Kasumi-1 (cell line): ENCODE results near the gene ZNF697.
"Not testable (repeated sequence)": the region's sequence is repeated elsewhere in the genome, so short reads cannot be mapped to it uniquely, and the experiment has no call there.

Experiments used
- DNase-seq, 2 experiments: peaks; one replicate each; lab custom pipeline; 2025; lab: John Stamatoyannopoulos, UW

Gene ZNF697

DNA sequence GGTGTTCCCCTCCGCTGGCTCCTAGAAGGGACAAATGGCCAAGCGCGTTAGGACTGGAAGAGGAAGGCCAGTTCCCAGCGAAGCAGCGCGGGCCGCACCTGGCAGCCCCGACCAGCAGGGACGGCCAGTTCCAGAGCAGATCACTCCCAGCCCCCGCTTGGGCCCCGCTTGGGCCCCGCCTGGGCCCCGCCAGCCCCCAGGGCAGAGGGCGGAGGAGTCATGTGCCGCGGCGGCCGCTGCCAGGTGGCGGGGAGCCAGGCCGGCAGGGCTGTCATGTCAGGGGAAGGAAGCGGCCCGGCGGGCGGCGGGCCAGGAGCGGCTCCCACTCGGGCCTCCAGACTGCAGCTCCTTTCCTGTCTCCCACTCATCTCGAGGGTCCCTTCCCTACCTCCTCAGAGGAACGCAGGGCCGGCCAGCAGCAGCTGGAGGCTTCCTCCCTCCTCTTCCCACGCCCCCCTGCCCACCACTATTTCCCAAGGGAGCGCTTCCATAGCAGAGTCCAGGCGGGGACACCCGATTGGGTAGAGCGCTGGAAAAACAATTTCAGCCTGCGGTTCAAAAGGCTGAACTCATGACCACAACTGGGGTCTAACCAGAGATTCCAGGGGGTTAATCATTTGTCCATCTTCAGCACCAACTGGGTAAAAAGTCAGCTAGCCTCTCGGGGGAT is 16.5 kb downstream of the ZNF697 start:
- peak; percentile 53 to 56 for DNase-seq

DNA sequence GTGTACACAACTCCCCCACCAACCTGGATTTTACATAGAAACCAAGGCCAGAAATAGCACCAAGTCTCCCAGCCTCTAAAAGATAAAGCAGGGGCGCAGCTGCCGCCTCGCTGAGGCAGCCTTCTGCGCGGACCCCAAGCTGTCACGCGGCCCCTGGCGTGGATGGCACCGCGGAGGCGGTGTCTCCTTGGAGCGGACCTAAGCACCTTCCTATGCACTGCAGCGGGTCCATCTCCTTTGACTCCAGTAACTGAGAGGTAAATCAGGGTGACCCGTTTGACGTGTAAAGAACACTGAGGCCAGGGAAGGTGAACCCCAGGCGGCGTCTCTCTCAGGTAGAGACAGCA is 17.0 kb downstream of the ZNF697 start:
- DNase-seq = peak in 1 of 2 experiments; percentile 18

DNA sequence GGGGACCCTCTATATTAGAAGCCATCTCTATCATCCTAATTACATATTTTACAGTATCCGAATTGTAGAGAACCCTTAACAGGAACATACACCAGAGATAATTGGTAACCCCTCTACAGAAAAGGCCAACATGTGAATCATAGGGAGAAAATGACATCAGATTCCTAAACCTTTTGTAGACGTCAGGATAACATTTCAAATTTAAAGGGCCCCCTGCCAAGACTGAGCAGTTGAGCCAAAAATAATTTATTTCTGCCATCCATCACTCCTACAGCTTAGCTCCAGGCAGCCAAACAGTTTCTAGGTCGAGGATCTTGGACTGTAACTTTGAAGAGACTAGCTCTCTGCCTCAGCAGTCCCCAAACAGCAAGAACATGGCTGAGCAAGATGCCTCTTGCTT is 21.2 kb downstream of the ZNF697 start:
- no peak for DNase-seq

DNA sequence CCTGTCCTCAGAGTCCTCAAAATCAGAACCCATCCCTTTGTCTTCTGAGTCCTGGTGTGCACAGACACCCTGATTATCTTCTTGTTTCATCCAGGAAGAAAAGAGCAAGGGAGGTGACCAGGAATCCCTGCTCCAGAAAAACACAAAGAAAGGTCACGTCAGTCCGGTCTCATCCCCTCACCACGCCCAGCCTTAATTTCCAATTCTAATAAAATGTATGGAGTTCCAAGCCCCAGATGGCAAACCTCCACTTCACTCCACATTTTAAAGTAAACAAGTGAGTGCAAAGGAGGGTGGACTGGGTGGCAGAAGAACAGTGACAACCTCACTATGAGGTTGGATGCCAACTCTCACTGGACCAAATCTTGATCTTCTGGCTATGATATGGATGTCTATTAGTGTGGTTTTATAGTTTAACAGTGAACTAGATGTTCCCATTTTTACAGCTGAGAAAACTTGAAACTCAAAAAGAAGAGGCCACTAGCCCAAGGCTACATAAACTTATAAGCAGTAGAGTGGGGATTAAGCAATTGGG is 22.0 kb downstream of the ZNF697 start:
- no peak for DNase-seq

DNA sequence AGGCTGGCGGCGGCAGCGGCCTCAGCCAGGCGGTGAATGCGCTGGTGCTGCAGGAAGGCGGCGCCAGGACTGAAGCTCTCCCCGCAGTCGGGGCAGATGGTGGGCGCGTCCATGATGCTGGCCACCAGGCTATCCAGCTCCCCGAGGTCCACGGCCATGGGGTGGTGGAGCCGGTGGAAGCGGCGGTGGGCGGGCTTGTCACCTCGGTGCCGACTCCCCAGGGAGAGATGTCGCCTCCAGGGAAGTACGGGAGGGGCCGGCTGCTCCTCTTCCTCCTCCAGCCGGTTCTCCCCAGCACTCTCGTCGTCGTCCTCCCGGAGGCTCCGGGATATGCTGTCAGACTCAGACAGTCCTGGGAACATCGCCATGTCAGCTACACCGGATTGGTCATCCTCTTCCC is 24.4 kb downstream of the ZNF697 start:
- no peak for DNase-seq

DNA sequence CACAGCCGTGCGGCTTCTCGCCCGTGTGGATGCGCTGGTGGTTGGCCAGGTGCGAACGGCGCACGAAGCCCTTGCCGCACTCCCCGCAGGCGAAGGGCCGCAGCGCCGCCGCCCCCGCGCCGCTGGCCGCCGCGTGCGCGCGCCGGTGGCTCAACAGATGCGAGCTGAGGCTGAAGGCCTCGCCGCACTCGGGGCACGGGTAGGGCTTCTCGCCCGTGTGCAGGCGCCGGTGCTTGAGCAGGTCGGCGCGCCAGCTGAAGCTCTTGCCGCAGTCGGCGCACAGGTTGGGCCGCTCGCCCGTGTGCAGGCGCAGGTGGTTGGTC is 24.9 kb downstream of the ZNF697 start:
- DNase-seq = no peak

DNA sequence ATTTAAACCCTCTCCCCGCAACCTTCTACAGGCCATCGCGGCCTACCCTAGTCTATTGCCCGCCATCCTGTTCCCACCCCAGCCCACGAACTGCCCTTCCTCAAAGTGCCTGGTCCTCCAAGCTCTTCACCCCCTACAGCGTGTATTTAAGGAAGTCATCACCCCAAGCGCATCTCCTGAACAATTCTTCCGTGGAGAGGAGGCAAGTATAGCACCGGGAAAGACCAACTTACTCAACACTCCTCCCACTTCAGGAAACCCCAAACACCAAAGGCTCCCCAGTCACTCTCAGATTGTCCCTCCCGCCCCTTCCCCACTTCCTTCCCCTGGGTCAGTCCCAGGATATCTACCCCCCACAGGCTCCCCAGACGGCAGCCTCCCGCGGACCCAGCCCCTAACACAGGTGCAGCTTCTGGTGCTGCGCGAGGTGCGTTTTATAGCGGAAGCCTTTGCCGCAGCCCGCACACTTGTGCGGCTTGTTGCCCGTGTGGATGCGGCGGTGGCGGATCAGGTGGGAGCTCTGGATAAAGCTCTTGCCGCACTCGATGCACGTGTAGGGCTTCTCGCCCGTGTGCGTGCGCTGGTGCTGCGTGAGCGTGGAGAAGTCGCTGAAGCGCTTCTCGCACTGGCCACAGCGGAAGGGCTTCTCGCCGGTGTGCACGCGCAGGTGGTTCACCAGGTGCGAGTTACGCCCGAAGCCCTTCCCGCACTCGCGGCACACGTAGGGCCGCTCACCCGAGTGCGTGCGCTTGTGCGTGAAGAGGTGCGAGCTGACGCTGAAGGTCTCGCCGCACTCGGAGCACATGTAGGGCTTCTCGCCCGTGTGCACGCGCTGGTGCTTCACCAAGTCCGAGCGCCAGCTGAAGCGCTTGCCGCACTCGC is 25.5 kb downstream of the ZNF697 start:
- DNase-seq = no peak

DNA sequence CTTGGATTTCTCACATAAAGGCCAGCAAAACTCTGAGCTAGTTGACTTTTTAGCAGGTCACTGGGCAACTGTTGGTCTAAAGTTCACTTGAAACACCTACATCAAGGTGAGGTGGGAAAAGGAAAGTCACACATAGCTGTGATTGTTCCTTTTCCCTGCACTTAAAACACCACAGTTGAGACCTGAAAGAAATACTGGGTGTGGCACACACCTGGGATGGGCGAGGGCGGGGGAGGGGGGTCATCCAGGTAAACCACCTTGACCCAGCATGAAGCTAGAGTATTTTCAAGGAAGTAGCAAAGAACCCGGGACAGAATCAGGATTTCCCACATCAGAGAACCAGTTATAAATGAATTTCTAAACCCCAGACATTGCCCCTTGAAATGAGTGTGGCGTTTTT is 26.4 kb downstream of the ZNF697 start:
- no peak for DNase-seq

DNA sequence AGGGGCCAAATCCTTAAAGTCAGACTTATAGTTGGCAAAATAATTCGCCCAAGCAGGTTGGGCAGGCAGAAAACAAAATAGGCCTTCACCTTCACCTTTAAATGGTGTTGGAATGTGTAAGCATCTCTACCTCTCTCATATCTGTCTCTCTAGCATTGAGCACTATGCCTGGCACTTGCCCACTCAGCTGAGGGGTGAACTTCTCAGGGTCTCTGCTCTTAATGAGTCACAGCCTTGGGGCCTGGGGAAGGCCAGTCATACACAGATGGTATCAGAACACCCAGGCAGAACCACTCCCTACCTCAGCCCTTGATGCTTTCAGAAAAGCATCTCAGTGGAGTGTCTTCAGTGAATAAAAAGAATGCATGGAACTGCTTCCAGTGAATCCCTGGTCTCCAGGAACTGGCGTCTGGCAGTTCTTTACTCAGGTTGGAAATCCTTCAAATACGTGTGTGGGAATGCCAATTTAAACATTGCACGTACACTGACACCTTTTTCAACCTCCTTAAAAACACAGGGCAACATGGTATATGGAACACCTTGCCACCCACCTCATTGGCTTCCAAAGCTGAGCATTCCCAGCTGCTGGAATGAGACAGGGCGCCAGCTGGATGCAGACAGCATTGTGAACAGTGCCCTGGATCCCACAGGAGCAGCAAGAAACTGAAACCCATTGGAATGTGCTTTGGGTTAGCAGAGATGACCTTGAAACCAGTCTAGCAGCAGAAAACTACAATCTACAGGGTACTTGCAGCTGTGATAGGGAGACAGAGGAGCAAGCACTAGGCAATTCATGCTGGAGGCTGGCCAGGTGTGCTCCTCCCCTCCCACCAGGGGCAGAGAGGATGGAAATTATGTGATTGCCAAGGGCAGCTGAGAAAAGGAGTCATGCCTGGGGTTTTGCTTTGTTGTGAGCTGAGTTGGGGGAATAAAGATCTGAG is 30.0 kb downstream of the ZNF697 start:
- DNase-seq = no peak

DNA sequence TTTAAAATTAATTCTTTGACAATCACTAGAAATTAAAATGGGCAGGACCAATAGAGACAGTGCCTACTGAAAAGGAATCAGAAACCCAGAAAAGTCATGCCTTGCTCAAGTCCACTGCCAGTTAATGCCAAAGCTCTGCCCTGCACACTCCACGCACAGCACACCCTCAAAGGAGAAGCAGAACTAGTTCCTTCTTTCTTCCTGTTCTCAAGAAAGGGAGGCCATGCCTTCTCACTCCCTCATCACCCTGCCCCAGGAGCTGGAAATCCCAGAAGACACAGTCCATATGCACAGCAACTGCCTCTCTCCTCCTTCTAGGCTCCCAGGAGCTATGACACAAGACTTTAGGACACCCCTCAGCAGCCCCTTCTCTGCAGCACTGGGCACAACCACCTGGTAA is 31.3 kb downstream of the ZNF697 start:
- peak; percentile 10 to 57 for DNase-seq

DNA sequence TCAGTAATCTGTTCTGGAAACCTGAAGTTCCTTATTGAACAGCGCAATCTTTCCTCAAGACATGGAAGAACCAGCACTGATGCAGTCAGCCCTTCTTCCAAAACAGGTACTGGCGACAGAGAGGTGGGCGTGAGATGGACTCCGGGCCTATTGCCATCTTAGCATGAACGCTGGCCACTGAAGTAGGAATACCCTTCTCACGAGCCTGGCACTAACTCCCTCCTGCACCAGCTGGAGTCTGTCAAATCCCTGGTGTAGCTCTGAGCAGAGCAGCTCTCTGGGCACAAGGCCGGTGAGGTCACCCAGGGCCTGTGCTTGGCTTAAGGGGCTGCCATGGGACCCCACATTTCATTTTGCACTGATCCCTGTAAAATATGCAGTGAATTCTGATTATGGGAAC is 33.0 kb downstream of the ZNF697 start:
- DNase-seq = not testable (repeated sequence)

DNA sequence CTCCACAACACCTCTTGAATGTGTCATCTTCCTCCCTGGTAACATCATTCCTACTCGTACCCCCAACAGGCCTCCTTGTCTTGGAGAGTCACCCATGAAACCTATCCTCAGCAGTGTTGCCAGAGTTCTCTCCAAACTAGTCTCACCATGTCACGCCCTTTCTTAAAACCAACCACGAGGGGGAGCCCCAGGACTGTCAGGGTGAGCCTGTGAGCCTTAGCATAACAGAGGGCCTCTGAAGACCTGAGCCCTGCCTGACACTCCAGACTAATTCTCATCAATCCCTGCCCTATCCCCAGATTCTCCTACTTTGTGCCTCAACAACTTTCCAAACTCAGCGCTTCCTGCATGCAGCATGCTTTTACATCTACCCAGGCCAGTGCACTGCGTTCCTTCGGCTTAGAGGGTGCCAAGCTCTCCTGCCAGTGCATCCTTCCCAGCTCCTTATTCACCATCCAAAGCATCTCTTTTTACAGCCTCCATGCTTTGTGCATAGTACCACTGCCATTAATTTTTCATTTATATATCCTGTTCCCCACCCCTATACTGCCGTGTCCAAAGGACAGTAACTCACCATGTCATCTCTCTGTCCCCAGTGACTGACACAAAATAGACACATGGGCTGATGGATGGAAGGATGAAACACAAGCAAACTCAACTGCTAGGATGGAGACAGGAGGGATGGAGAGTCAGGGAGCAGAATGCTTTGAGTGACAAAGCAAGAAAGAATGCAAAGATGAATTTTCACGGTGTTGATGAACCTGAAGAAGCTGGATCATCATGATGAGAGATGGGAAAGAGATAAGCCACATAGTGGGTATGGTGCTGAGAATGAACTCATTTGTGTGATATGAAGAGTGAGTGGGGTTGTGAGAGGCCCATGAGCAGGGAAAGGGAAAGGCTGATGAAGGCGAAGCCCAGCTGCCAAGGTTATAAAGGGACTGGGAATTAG is 34.0 kb downstream of the ZNF697 start:
- DNase-seq = peak; percentile 87 to 94

DNA sequence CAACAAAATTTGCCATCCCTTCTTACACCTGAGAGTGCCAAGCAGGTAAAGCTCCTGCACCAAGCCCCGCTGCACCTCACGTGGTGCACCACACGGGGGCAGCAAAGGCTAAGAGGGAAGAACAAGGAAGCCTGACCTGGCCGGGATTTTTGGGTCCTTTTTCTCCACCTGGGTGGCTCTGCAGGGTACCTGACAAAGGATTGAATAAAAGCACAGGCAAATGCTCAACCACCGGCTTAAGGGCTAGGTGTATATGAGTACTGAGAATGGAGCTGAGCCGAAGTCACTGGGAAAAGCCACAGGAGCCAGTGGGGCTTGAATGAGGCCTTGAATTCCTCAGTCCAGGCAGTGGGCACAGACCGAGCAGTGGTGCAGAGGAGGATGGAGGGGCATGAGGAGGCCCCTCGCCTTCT is 36.4 kb downstream of the ZNF697 start:
- DNase-seq = peak; percentile 21 to 23

DNA sequence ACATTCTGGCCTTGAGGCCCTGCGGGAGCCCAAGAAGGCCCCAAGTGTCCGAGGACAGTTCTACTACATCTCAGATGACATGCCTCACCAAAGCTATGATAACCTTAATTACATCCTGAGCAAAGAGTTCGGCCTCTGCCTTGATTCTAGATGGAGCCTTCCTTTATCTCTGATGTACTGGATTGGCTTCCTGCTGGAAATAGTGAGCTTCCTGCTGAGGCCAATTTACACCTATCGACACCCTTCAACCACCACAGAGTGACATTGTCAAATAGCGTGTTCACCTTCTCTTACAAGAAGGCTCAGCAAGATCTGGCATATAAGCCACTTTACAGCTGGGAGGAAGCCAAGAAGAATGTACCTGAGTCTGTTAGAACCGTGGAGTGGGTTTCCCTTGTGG is 39.2 kb downstream of the ZNF697 start:
- DNase-seq = not testable (repeated sequence)

DNA sequence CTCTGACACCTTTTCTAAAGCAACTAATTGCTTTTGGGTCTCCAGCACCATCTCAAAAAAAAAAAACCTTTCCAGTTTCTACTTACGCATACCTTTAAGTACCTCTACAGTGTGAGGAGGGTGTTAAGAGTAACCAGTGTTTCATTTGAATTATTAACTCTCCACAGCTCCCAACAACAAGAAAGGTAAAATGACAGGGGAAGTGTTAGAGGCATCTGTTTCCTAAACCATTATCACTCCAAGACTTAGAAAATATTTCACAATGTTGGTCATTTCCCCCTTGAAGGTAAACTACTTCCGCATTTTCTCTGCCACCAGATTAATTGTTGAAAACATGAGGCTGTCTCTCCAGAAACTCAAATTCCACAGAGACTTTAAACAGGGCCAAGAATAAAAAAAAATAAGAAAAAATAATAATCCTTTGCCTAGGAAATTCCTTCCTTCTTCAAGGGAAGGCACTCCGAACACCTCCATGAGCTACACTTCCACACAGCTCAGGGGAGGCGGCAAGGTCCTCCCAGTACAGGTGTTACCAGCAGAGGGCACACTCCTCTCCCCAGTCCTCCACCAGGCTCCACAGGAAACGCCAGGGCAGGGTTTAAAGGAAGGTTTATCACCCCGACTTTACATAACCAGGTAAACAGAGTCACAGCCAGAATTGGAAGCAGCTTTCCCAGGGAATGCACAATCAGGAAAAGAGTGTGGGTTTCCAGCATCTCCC is 40.8 kb downstream of the ZNF697 start:
- DNase-seq = peak; percentile 55 to 59

DNA sequence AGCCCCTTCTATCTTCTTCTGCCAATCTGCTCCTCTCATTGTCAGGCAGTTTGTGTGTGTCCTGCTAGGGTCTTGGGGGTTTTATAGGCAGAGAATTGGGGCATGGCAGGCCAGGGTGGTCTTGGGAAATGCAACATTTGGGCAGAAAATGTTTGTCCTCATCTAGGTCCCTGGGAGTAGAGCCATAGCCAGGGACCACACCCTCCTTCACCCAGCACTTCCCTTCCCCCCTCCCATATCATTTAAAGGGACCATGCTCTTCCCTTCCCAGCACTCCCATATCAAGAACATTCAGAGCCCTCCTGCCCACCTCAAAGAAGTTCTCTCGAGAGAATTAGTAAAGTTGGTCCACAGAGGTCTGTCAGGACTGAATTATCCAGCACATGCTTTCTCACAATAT is 41.7 kb downstream of the ZNF697 start:
- DNase-seq = no peak

DNA sequence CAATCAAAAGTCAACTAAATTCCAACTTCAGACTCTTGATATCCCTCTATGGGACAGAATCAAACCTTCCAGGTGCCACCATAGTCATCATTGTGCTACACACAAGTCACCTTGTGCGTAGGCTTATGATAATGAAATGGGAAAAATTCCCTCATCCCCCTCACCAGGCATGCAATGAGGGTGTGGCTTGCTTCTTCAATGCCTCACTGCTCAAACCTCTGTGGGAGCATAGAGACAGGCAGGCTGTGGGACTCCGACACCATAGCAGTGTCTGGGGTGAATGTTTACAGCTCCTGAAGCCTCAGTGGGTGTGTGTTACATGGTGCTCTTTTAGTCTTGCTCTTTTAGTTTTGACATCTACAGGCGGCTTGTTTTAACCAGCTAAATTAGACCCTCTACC is 42.4 kb downstream of the ZNF697 start:
- no peak for DNase-seq

DNA sequence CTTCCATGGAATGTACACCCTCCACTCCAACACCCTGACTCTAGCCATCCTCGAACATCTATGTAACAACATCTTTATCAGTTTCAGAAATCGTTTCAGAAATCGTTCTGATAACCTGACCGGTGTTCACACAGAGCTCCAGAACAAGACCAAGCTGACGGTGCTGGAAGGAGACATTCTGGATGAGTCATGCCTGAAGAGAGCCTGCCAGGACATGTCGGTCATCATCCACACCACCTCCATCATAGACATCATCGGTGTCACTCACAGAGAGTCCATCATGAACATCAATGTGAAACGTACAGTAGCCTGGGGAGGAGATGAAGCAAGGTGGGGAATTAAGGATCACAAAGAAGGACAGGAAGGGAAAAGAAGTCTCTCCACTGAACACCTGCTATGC is 43.0 kb downstream of the ZNF697 start:
- not testable (repeated sequence) for DNase-seq

DNA sequence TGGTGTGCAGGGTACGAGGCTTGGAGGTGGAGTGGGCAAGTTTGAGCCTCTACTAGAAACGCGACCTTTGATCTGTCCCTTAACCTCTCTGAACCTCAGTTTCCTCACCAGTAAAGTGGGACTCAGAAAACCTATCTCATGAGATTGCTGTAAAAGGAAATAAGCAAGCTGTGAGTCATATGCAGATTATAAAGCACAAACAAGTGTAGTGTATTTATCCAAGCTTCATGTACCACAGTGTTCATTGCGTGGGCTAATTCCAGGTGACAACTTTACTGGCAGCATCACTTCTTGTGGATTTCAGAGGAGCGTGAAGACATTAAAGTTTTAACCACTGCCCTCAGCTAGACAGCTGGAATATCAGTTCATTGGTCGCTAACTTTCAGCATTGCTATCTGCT is 44.4 kb downstream of the ZNF697 start:
- no peak for DNase-seq

DNA sequence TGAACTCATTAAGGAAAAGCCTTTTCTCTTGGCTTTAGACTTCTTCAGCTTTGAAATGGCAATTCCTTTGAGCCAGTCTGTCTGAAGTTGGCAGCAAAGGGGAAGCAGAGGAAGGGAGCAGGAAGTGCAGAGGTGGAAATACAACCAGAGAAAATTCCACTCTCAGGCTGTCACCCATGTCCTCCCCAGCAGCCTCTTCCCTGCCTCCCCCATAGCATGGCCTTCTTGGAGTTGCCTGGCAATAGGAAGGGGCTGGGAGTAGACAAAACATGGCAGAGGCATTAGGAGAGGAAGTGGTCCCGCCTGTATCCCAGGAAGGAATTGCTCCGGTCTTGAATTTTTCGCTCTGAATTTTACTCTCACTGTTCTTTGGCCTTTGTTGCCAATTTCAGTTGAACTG is 44.8 kb downstream of the ZNF697 start:
- not testable (repeated sequence) for DNase-seq
